MCF 10A (cell line): ENCODE results near the gene ATXN7L1. TPM values are rescaled to one million over a fixed set of nuclear protein-coding genes. Genes with fewer than 3 reads are reported as not detected.

Experiments
- BruUV-seq: library from RNA; stranded (reverse); fragments of 400-500 nt; replicated peaks from 2 replicates; lab custom pipeline; 2021; lab: Mats Ljungman, UMichigan
- CTCF ChIA-PET: fragments of 300-600 bp; sonication (Branson Sonifier 250); formaldehyde crosslinking; extraction: SDS; loops from one replicate; lab custom pipeline; 2021; ENCODE audit warnings: antibody characterized with exemption, inconsistent platforms; lab: Yijun Ruan, JAX
- POLR2A ChIA-PET: fragments of 300-600, 350-650 bp; sonication (Branson Sonifier 250); formaldehyde crosslinking; extraction: SDS; loops from one replicate; lab custom pipeline; 2020; ENCODE audit warnings: antibody characterized with exemption, inconsistent platforms; lab: Yijun Ruan, JAX
- DNase-seq: peaks from one replicate; pipeline ENCODE4 v3.0.0-alpha.2; 2018; ENCODE audit not compliant: unreplicated experiment
- H3K27ac Mint-ChIP-seq: one replicate; pipeline ENCODE4 v1.8.0; 2022; ENCODE audit warnings: mild to moderate bottlenecking, low read depth, mixed read lengths; ENCODE audit not compliant: unreplicated experiment
- H3K27me3 Mint-ChIP-seq: one replicate; pipeline ENCODE4 v1.8.0; 2022; ENCODE audit warnings: mixed read lengths; ENCODE audit not compliant: insufficient read depth, unreplicated experiment
- H3K36me3 Mint-ChIP-seq: one replicate; pipeline ENCODE4 v1.8.0; 2022; ENCODE audit warnings: mild to moderate bottlenecking, moderate library complexity, mixed read lengths; ENCODE audit not compliant: insufficient read depth, unreplicated experiment
- H3K4me1 Mint-ChIP-seq: one replicate; pipeline ENCODE4 v1.8.0; 2022; ENCODE audit warnings: mixed read lengths; ENCODE audit not compliant: insufficient read depth, unreplicated experiment
- H3K4me3 Mint-ChIP-seq: one replicate; pipeline ENCODE4 v1.8.0; 2022; ENCODE audit warnings: mild to moderate bottlenecking, moderate library complexity, mixed read lengths; ENCODE audit not compliant: unreplicated experiment
- H3K9me3 Mint-ChIP-seq: one replicate; pipeline ENCODE4 v1.8.0; 2022; ENCODE audit warnings: mixed read lengths; ENCODE audit not compliant: unreplicated experiment
- CTCF ChIP-seq: fragments of 200-600 bp; IDR thresholded peaks from one replicate; pipeline ENCODE4 v1.8.0; 2022; ENCODE audit warnings: antibody characterized with exemption, mild to moderate bottlenecking; ENCODE audit not compliant: unreplicated experiment
- intact Hi-C: fragments of 100-400 bp; cut with micrococcal nuclease; formaldehyde crosslinking; loops from 2 replicates; pipeline ENCODE4 v1.14.1; 2022
- total RNA-seq: library from RNA; stranded (reverse); gene quantifications from 2 replicates; pipeline ENCODE4 v1.2.3, GENCODE V29; 2022

The ATXN7L1 gene
- total RNA-seq, 1 experiment from 2014 or later, result 10.0 TPM

GRCh38 chr7:105816266-105816843 lies 60.0 kb downstream of the ATXN7L1 start:
- intact Hi-C loops, result no loop called here
- ChIA-PET POLR2A (interaction anchor here (1.2 kb wide), 1 partner anchor 9 kb away, joined by 3 read pairs; no protein-coding TSS in a partner anchor), CTCF (interaction anchor here (0.7 kb wide), 1 partner anchor 1173 kb away, joined by 3 read pairs; no protein-coding TSS in a partner anchor)
- Mint-ChIP-seq H3K4me3 (no peak overlapping the region), H3K4me1 (peaks cover 7% of the 10 kb centered on the region), H3K9me3 (no peaks in the 10 kb centered on the region), H3K27ac (no peak overlapping the region), H3K27me3 (no peaks in the 10 kb centered on the region), H3K36me3 (peaks cover 6% of the 10 kb centered on the region)
- DNase-seq, result peak; percentile 14
- TF ChIP-seq CTCF, result no peak
- BruUV-seq, result no TSS peak

- H3K9me3 Mint-ChIP-seq, result no peaks in the 10 kb centered on the region
- H3K4me3 Mint-ChIP-seq, result no peak overlapping the region
- TF ChIP-seq CTCF, result no peak
- ChIA-PET CTCF (interaction anchor here (0.7 kb wide), 1 partner anchor 1172 kb away, joined by 3 read pairs; no protein-coding TSS in a partner anchor), POLR2A (interaction anchor here (0.6 to 1.2 kb wide), 2 partner anchors 10 to 29 kb away, joined by 3 read pairs; no protein-coding TSS in a partner anchor)
- DNase-seq, result no peak
- no TSS peak for BruUV-seq
- H3K27me3 Mint-ChIP-seq, result no peaks in the 10 kb centered on the region
- H3K36me3 Mint-ChIP-seq, result peaks cover 6% of the 10 kb centered on the region
- intact Hi-C loops, result no loop called here
- H3K27ac Mint-ChIP-seq, result no peak overlapping the region
- H3K4me1 Mint-ChIP-seq, result peaks cover 7% of the 10 kb centered on the region
Measured at GRCh38 chr7:105815576-105815975, 60.8 kb downstream of the ATXN7L1 start.

- no peak for TF ChIP-seq CTCF
- Mint-ChIP-seq H3K4me1 (peaks cover 7% of the 10 kb centered on the region), H3K27me3 (no peaks in the 10 kb centered on the region), H3K4me3 (no peak overlapping the region), H3K9me3 (no peaks in the 10 kb centered on the region), H3K27ac (no peak overlapping the region), H3K36me3 (peaks cover 6% of the 10 kb centered on the region)
- POLR2A ChIA-PET, result no interaction called here
- BruUV-seq, result no TSS peak
- no peak for DNase-seq
- intact Hi-C loops, result no loop called here
- CTCF ChIA-PET, result interaction anchor here (0.7 kb wide), 1 partner anchor 14 kb away, joined by 3 read pairs; no protein-coding TSS in a partner anchor
Measured at GRCh38 chr7:105814481-105814880, 61.9 kb downstream of the ATXN7L1 start.

- Mint-ChIP-seq H3K36me3 (peaks cover 5% of the 10 kb centered on the region), H3K9me3 (no peaks in the 10 kb centered on the region), H3K27me3 (no peaks in the 10 kb centered on the region), H3K27ac (no peak overlapping the region), H3K4me1 (peaks cover 18% of the 10 kb centered on the region), H3K4me3 (no peak overlapping the region)
- BruUV-seq, result no TSS peak
- no peak for DNase-seq
- intact Hi-C loops, result no loop called here
- TF ChIP-seq CTCF, result no peak
- CTCF ChIA-PET, result no interaction called here
- POLR2A ChIA-PET, result no interaction called here
Measured at GRCh38 chr7:105811189-105811847, 65.1 kb downstream of the ATXN7L1 start.
